AG08395 (cell line): ENCODE measurements around the gene ZNF697.
"Not testable (repeated sequence)": the region's sequence is repeated elsewhere in the genome, so short reads cannot be mapped to it uniquely, and the experiment has no call there.

ENCODE experiments used
- DNase-seq: peaks from one replicate; pipeline ENCODE4 v3.0.0; 2012; ENCODE audit warnings: mixed read lengths, low spot score

ZNF697 gene

GRCh38 chr1:119647734-119648619, at the start of gene ZNF697:
TSS of gene ZNF697 (minus strand) at chr1:119648266. CDS start at chr1:119626100, 22,166 bp downstream.
- DNase-seq: peak; percentile 97

- DNase-seq: no peak
Observed at GRCh38 chr1:119697598-119697997, 49.5 kb upstream of the ZNF697 start.

- DNase-seq: not testable (repeated sequence)
Observed at GRCh38 chr1:119696863-119697262, 48.8 kb upstream of the ZNF697 start.

- DNase-seq: no peak
Observed at GRCh38 chr1:119689511-119689910, 41.4 kb upstream of the ZNF697 start.

- DNase-seq: no peak
Observed at GRCh38 chr1:119688810-119689209, 40.7 kb upstream of the ZNF697 start.

GRCh38 chr1:119687434-119688079, 39.5 kb upstream of the ZNF697 start:
- DNase-seq: no peak

- no peak for DNase-seq
Observed at GRCh38 chr1:119686661-119687060, 38.6 kb upstream of the ZNF697 start.

DNA sequence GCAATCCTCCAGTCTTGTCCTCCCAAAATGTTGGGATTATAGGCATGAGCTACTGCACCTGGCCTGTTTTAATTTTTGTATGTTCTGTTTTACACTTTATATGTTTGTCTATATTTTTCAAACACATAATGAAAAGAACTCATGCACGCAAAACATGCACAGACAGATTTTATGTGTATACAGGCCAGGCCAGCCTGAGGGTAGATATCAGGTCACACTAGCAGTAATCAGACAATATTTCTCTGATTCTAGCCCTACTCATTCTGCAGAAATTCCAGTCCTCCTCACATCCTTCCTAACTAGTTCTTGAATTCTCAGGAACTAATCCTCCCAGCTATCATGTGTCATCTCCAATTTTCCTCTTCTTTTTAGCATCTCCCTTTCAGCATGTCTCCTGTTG, 35.8 kb upstream of the ZNF697 start:
- DNase-seq: no peak

DNA sequence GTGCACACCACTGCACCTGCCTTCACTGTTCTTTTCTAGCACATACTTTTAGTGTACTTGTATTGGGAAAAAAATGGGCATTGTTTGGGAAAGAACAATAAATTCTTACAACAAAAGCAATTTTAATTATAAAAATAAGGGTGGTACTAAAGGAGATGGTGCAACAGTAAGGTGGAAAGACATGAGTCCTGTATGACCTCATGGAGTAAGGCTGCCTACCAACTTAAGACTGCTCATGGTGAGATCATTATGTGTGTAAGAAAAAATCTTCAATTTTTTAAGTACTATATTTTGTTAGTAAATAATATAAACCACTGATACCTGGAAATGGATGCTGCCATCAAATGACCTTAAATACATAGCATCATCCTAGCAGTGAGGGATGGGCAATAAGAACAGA, 34.1 kb upstream of the ZNF697 start:
- no peak for DNase-seq

DNA sequence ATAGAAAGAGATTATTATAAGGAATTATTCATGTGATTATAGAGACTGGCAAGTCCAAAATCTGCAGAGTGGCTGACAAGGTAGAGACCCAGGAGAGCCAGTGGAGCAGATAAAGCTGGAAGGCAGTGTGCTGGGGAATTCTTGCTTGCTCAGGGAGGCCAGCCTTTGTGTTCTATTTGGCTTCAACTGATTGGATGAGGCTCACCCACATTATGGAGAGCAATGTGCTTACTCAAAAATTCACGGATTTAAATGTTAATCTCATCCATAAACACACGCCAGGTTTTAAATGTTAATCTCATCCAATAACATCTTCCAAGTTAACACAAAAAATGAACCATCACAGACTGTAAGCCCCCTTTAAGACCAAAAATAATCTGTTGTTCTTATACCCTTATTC, 33.5 kb upstream of the ZNF697 start:
- DNase-seq: no peak

GRCh38 chr1:119680723-119681122, 32.7 kb upstream of the ZNF697 start:
- no peak for DNase-seq

DNA sequence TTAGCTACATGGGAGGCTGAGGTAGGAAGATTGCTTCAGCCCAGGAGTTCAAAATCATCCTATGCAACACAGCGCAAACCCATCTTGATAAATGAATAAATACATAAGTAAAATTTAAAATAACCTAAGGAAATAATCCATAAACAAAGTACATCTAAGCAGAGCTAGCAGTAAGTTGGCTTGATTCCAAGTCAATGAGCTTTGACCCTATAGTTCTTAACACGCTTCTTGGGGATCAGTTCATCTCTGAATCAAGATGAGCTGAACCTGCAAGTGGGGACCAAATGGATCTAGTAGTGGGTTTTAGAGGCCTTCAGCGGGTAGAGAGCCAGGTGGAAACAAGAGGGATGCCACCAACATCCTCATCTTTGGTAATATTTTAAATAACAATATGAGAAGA, 32.1 kb upstream of the ZNF697 start:
- no peak for DNase-seq

DNA sequence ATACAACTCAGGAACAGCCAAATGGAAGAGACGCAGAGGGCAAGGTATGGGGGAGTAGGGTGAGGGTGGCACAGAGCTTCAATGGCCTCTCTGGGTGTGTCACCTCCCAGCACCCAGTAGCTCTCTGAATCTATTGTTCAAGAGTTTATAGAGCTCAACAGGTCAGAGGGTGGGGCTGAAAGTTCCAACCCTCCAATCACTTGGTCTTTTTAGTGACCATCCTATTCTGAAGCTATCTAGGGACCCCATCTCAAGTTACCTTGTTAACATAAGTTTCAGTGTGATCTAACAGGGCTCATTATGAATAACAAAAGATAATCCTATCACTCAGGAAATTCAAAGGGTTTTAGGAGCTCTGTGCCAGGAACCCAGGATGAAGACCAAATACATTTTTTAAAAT, 31.2 kb upstream of the ZNF697 start:
- no peak for DNase-seq

DNA sequence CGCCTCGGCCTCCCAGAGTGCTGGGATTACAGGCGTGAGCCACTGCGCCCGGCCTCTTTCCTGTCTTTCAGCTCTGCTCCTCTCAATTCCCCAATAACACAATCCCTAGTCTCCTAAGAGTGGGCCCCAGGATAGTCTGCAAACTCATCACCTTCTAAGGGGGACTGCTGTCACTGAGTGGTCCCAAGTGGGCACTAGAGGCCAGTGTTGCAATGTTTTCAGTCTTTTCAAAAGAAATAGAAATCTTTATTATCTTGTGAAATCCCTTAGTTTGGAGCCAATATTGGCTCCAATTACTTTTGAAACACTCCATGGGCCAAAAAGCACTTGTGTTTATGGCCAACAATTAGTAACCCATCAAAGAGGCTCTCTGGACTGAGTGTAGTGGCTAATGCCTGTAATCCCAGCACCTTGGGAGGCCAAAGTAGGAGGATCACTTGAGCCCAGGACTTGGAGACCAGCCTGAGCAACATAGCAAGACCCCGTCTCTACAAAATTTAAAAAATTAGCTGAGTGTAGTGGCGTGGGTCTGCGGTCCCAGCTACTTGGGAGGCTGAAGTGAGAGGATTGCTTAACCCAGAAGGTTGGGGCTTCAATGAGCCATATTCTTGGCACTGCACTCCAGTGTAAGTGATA, 28.6 kb upstream of the ZNF697 start:
- no peak for DNase-seq

DNA sequence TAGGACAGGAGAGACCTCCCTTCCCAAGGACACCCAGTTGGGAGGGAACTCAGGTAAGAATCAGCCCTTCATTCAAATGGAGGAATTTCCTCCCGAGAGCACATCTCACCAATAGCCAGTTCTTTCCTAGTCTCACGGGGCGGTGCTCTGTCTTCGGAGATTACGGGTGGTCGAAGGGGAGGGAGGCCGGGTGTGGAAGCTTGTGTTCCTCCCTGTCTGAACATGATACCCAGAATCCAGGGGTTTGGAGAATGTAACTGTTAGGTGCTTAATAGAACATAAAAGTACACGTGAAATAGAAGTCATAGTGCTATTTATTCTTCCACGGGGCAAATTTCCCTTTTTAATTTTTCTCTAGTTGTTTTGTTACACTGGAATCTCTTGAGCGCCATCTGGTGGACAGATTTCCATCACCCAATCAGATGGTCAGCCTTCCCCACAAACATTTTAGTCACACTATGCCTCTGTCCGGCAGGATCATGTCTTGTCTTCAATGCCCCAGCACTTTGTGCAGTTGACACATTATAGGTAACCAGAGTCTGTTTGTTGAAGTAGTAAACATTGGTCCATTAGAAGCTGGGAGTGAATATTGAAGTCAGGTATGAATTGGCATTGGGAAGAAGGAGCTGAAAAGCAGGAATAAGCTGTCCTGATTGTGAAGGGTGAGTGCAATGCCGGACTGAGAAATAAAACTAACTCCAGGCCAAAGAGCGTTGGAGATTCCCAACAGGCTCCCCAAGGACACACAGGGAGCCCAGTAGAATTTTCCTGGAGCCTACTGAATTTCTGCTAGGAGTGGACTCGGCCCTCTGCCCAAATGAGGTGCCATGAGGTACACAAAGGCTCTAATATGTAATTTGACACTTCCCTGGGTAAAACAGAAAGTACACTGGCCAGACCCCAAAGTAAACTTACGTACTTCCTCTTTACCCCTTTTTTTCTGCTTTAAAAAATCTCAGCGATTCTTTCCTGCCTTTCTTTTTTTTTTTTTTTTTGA, 27.6 kb upstream of the ZNF697 start:
- peak; percentile 85 for DNase-seq

DNA sequence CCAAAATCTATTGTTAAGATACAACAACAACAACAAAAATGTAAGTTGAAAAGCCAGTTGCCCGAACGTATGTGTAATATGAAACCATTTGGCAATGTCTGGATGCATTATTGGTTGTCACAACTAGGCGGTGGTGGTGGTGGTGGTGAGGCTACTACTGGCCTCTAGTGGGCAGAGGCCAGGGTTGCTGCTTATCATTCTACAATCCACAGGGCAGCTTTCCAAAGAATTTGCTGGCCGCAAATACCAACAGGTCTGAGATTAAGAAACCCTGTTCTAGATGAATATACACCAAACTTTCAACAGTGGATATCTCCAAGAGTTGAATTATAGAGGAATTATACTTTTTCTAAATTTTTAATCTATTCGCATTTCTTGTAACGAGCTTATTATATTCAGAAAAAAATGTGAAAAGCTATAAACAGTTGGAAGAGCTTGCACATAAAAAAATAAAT, 26.8 kb upstream of the ZNF697 start:
- DNase-seq: peak; percentile 65

- peak; percentile 36 for DNase-seq
Observed at GRCh38 chr1:119674111-119674526, 26.1 kb upstream of the ZNF697 start.

- no peak for DNase-seq
Observed at GRCh38 chr1:119673171-119673940, 25.3 kb upstream of the ZNF697 start.

DNA sequence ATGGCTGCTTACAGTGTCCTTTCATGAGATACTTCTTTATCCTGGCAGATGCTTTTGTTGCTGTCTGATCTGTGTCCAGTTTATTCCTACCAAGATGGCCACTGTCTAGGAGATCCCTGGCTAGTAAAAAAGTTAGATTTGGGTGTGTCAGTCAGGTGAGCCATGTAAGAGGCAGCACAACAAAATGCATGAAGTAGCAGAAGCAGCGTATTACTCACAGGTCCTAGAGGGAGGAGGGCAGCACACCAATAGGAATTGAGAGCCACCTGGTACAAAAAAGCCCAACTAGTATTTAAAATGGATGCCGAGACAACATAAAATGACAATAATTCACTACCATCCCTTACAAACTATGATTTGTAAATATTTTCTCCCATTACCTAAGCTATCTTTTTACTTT, 22.8 kb upstream of the ZNF697 start:
- no peak for DNase-seq

DNA sequence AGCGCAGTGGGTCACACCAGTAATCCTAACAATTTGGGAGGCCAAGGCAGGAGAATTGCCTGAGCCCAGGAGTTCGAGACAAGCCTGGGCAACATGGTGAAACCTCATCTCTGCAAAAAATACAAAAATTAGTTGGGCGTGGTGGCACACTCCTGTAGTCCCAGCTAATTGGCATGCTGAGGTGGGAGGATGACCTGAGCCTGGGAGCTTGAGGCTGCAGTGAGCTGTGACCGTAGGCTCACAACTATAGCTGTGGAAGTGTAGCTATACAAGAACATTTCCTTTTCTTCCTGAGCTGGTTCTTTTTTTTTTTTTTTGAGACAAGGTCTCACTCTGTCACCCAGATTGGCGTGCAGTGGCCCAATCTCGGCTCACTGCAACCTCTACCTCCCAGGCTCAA, 19.1 kb upstream of the ZNF697 start:
- DNase-seq: no peak

DNA sequence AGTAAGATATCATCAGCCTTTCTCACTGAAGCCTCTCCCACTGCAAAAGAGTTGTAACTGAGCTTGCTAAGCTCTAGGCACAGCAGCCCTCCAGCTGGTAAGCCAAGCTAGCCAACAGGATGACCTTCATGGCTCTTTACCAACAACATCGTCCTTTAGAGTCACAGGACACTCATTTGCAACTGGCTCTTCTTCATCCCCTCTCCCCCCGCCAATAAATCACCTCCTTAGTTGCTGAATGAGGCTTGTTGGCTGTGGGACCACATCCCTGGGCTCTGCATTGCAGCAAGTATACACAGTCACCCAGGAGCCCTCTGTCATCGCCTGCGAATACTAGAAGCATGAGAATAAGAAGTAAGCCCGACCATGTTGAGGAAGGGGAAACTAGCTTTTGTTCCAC, 16.0 kb upstream of the ZNF697 start:
- no peak for DNase-seq
